ENCODE data around the gene COLGALT1.

DNA sequence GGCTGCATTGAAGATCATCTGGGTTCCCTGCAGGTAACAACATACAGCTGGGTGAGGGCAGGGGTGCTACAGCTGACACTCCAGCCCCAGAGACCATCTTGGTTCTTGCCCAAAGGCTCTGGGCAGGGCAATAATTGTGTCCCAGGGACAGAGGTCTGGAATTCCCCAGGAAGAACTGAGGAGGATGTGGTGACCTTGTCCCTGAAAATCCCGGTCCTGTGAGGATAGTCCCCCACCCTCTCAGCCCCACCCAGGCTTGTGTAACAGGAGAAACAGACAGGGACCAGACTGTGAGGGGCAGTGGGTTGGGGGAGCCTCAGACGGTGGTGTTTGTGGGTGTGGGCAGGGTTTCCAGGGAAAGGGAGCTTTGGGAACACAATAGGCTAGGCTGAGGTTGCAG is 63.5 kb downstream of the COLGALT1 start:
- TF ChIP-seq CTCF (conservative IDR thresholded peaks at IDR 0.05; ENCODE audit: low read depth in 2 of 2): no peak
- TF ChIP-seq EZH2 (IDR thresholded peaks at IDR 0.05; ENCODE audit: low read depth, unreplicated experiment): no peak
- TF ChIP-seq POLR2AphosphoS5 (IDR thresholded peaks at IDR 0.05; ENCODE audit: low read depth): no peak
- TF ChIP-seq STAT1 (IDR thresholded peaks at IDR 0.05; ENCODE audit: unreplicated experiment): no peak
- no peak for TF ChIP-seq ZNF114 (CRISPR knock-in tag; IDR thresholded peaks at IDR 0.05)
- no peak for TF ChIP-seq ETS1 (IDR thresholded peaks at IDR 0.05)
